ENCODE data around the gene ANKRD13D.
A peak's percentile ranks its signal among the peaks of the same experiment; 100 is the strongest.
"Not testable (repeated sequence)": the region's sequence is repeated elsewhere in the genome, so short reads cannot be mapped to it uniquely, and the experiment has no call there.

The ANKRD13D gene

DNA sequence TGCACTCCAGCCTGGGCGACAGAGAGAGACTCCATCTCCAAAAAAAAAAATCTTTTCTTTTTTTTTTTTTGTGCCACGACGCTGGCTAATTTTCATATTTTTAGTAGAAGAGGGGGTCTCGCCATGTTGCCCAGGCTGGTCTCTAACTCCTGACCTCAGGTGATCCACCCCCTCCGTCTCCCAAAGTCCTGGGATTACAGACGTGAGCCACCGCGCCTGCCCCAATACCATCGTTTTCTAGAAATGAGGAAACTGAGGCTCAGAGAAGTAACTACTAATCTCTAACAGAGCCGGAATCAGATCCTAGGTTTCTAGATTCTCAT lies 27.7 kb downstream of the ANKRD13D start:
- Histone ChIP-seq H3K4me3 (peak overlapping the region; percentile 69 to 85 (median 78)), H3K27ac (peak overlapping the region; percentile 37 to 83 (median 75); a peak in 21 of 22 replicates)

DNA sequence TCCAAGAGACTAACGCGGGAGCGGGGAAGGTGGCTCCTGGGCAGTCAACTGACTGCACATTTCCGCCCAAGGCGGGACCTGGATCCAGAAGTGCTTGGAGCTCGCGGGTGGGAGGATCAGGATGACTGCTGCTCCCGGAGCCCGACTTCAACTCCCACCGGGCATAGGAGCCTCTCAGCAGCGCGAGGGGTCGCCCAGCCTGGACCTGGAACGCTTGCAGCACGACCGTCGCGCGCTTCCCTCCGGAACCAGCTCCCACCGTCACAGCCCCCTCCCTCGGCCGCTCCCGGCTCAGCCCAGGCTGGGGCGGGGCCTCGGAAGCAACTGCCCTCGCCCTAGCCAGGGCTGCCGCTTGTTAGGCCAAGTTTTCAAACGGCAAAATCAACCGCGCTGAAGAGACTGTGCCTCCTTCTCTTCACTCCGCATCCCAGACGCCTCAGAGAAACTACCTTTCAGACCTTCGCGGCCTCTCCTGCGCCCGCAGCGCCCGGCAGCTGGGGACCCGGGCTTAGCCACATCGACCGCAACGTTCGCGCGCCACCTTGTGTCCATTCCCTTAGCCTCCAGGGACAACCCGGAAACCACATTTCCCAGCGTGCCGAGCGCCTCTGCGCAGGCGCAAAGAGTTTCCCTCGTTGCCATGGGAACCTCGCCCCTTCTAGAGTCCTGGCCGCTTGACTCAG lies 28.2 kb downstream of the ANKRD13D start:
- Histone ChIP-seq H4K20me1 (peaks cover 0 to 6% (median 0%) of the 10 kb centered on the region in 11 experiments; a peak in 2 of 22 replicates), H3K27ac (peak overlapping the region; percentile 37 to 83 (median 75); a peak in 21 of 22 replicates), H3K27me3 (peaks cover 0 to 8% (median 0%) of the 10 kb centered on the region in 11 experiments; a peak in 6 of 22 replicates), H3K36me3 (peaks cover 0 to 15% (median 0%) of the 10 kb centered on the region in 11 experiments; a peak in 5 of 22 replicates), H3K9me3 (replicated peaks in 1 of 11) (no peaks in the 10 kb centered on the region), H3K4me3 (peak overlapping the region; percentile 69 to 85 (median 78)), H3K4me1 (peaks cover 28 to 55% (median 45%) of the 10 kb centered on the region in 10 experiments), H3K4me2 (peak overlapping the region; percentile 95 to 100 (median 99)), H3K9ac (peak overlapping the region; percentile 68 to 83 (median 79))
- no peak for TF ChIP-seq Cebpa-rat (IDR thresholded peaks at IDR 0.05)

More for the DNA sequence above, 27.7 kb downstream of the ANKRD13D start:
- no peak for TF ChIP-seq Cebpa-rat (IDR thresholded peaks at IDR 0.05)
- peaks cover 31 to 60% (median 49%) of the 10 kb centered on the region in 10 experiments for H3K4me1 ChIP-seq
- no peaks in the 10 kb centered on the region for H3K9me3 ChIP-seq (replicated peaks in 1 of 11)
- H3K27me3 ChIP-seq, result peaks cover 0 to 8% (median 0%) of the 10 kb centered on the region in 11 experiments; a peak in 6 of 22 replicates
- peak overlapping the region; percentile 68 to 83 (median 79) for H3K9ac ChIP-seq
- H4K20me1 ChIP-seq, result peaks cover 0 to 10% (median 0%) of the 10 kb centered on the region in 11 experiments; a peak in 4 of 22 replicates
- H3K36me3 ChIP-seq, result peaks cover under 1 to 18% (median 2%) of the 10 kb centered on the region in 11 experiments; a peak in 14 of 22 replicates
- H3K4me2 ChIP-seq, result peak overlapping the region; percentile 95 to 100 (median 99)

DNA sequence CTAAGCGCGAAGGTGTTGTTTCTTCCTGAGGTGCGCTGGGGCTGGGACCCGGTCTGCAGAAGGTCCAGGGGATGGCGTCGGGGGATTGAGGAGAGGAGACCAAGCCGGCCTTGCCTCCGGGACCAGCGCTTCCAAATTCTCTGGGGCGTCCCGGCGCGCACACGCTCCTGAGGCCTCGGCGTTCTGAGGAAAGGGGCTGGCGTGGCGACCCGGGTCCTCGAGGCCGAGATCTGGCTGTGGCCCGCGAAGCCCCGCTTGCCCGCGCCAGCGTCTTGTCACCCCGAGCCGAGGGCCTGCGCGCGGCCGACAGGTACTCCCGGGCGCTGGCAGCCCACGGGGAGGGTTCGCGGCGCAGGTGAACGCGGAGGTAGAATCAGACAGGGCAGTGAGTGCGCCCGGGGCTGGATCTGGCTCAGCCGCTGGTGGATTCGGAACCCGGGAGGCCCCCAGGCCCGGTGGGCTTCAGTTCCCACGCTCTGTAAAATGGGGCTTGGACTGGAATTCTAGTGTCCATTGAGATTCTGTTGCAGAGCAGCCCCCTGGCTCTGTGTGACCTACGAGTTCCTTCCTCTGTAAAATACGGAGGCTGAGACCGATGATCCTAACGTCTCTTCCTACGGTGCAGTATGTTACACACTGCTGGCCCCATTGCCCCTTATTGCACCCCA lies 28.9 kb downstream of the ANKRD13D start:
- Histone ChIP-seq H3K9ac (peak overlapping the region; percentile 68 to 83 (median 79)), H3K27me3 (peaks cover 0 to 8% (median 0%) of the 10 kb centered on the region in 11 experiments; a peak in 6 of 22 replicates), H3K36me3 (peaks cover 0 to 8% (median 0%) of the 10 kb centered on the region in 11 experiments; a peak in 4 of 22 replicates), H4K20me1 (no peaks in the 10 kb centered on the region), H3K4me3 (peak overlapping the region; percentile 69 to 85 (median 78)), H3K9me3 (replicated peaks in 1 of 11) (no peaks in the 10 kb centered on the region), H3K27ac (peak overlapping the region in 9 of 11 experiments; percentile 6 to 83 (median 74); a peak in 11 of 22 replicates), H3K4me2 (peak overlapping the region; percentile 95 to 100 (median 99)), H3K4me1 (peaks cover 21 to 49% (median 38%) of the 10 kb centered on the region in 10 experiments)
- no peak for TF ChIP-seq Cebpa-rat (IDR thresholded peaks at IDR 0.05)

DNA sequence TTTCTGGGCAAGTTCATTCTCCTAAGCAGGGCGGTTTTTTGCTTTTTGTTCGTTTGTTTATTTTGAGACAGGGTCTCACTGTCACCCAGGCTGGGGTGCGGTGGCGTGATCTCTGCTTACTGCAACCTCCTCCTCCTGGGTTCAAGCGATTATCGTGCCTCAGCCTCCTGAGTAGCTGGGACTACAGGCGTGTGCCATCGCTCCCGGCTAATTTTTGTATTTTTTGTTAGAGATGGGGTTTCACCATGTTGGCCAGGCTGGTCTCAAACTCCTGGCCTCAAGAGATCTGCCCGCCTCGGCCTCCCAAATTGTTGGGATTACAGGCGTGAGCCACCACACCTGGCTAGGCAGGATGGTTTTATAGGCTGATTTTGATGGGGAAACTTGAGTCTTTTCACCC lies 29.8 kb downstream of the ANKRD13D start:
- H3K36me3 ChIP-seq; H3K9me3 ChIP-seq (replicated peaks in 1 of 11); H4K20me1 ChIP-seq; H3K27me3 ChIP-seq; H3K27ac ChIP-seq: not testable (repeated sequence)
- H3K4me2 ChIP-seq, result peak overlapping the region; percentile 95 to 100 (median 99)
- H3K4me1 ChIP-seq, result peaks cover 20 to 40% (median 33%) of the 10 kb centered on the region in 10 experiments
- peak overlapping the region in 3 of 10 experiments; percentile 69 to 78 (median 71); a peak in 2 of 20 replicates for H3K4me3 ChIP-seq
- H3K9ac ChIP-seq, result peak overlapping the region in 2 of 11 experiments; percentile 82 to 83; a peak in 4 of 22 replicates

DNA sequence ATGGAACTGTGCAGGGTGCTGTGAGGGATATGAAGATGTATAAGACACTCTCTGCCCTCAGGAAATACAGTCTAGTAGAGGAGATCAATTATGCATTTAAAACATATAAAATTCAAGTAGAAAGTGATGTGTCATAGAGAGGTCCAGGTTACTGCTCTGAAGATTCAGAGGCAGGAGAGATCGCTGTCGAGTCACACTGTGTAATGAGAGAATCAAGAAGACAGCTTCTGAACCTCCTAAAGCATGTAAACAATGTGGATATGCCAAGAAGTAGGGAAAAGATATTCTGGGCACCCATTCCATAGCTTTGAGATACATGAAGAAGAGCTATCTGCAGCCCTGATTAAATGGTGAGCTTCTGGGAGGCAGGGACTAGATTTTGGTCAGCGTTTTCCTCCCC lies 30.9 kb downstream of the ANKRD13D start:
- no peak for TF ChIP-seq Cebpa-rat (IDR thresholded peaks at IDR 0.05)
- Histone ChIP-seq H3K4me3 (no peak overlapping the region), H3K9me3 (replicated peaks in 1 of 11) (no peaks in the 10 kb centered on the region)

DNA sequence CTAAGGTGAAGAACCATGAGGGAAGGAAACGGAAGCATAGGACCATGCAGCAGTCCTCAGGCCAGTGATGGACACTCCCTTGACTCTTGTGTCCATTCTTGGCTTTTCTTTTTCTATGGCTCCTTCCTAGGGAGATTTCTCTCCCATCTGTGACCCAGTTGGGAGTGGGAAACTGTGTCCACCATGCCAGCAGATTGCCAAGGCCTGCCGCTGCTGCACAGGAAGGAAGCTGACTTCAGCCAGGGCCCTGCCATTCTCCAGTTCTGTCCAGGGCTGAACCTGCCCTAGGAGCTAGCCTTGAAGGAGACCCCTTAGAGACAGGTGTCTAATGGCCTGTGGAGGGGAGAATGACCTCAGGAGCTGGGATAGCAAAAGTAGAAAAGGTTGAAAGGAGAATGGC lies 31.6 kb downstream of the ANKRD13D start:
- H3K4me3 ChIP-seq, result no peak overlapping the region
- H3K4me2 ChIP-seq, result peak overlapping the region in 1 of 11 experiments; percentile 10; a peak in 1 of 22 replicates
- no peaks in the 10 kb centered on the region for H3K9me3 ChIP-seq (replicated peaks in 1 of 11)
- H4K20me1 ChIP-seq, result no peaks in the 10 kb centered on the region
- H3K9ac ChIP-seq, result no peak overlapping the region
- no peak overlapping the region for H3K27ac ChIP-seq
- H3K27me3 ChIP-seq, result peaks cover 0 to 8% (median 0%) of the 10 kb centered on the region in 11 experiments; a peak in 6 of 22 replicates
- peaks cover 16 to 34% (median 24%) of the 10 kb centered on the region in 10 experiments for H3K4me1 ChIP-seq
- H3K36me3 ChIP-seq, result peaks cover 0 to 7% (median 0%) of the 10 kb centered on the region in 11 experiments; a peak in 2 of 22 replicates
- TF ChIP-seq Cebpa-rat (IDR thresholded peaks at IDR 0.05), result no peak

More for the DNA sequence above, 30.9 kb downstream of the ANKRD13D start:
- no peaks in the 10 kb centered on the region for H4K20me1 ChIP-seq
- peaks cover 0 to 7% (median 0%) of the 10 kb centered on the region in 11 experiments; a peak in 1 of 22 replicates for H3K36me3 ChIP-seq
- no peak overlapping the region for H3K9ac ChIP-seq
- no peak overlapping the region for H3K4me2 ChIP-seq
- peaks cover 0 to 8% (median 0%) of the 10 kb centered on the region in 11 experiments; a peak in 6 of 22 replicates for H3K27me3 ChIP-seq
- peaks cover 16 to 38% (median 28%) of the 10 kb centered on the region in 10 experiments for H3K4me1 ChIP-seq
- no peak overlapping the region for H3K27ac ChIP-seq

DNA sequence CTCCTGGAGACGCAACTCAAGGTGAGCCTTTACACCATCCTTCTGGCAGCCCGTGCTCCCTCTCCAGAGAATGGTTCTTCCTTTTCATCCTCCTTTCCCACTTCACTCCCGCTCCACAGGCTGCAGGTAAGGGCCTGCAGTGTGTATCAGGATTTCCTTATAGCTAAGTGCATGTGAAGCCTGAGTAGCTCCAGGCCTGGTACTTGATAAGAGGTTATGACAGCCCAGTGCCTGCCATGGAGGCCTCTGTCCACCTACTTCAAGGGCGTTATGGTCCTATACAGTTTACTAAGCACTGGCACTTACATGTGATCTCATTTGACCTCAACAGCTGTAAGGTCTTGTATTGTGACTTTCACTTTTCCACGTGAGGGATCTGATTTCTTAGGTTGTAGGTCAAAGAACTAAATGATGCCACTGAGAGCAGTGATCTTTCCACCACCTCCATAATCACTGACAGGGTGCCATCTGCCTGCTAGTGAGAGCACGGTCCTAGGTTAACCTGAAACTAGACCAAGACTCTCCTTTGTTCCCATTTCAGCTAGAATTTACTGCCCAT lies 32.3 kb downstream of the ANKRD13D start:
- peaks cover 0 to 8% (median 0%) of the 10 kb centered on the region in 11 experiments; a peak in 6 of 22 replicates for H3K27me3 ChIP-seq
- no peak overlapping the region for H3K4me3 ChIP-seq
- no peak for TF ChIP-seq Cebpa-rat (IDR thresholded peaks at IDR 0.05)
- no peaks in the 10 kb centered on the region for H4K20me1 ChIP-seq
- peaks cover 13 to 27% (median 18%) of the 10 kb centered on the region in 10 experiments for H3K4me1 ChIP-seq
- no peak overlapping the region for H3K4me2 ChIP-seq
- H3K9ac ChIP-seq, result no peak overlapping the region
- no peaks in the 10 kb centered on the region for H3K9me3 ChIP-seq (replicated peaks in 1 of 11)
- peaks cover 0 to 7% (median 0%) of the 10 kb centered on the region in 11 experiments; a peak in 2 of 22 replicates for H3K36me3 ChIP-seq
- no peak overlapping the region for H3K27ac ChIP-seq

DNA sequence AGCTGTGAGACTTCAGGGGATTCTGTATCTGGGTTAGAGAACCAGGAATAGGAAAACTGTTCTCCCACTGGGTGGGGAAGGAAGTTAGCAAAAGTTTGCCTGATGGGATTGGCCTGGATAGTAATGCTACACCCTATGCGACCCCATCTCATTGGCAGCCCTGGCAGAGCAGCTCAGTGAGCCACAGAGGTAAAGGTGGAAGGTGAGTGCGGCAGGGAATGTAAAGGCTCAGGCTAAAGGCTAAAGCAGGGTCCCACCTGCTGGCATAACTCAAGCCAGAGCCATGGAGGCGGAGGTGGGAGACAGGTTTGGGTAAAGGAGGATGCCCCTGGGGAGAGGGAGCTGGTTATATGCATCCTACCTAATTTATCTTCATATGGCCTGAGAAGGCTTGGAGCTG lies 32.9 kb downstream of the ANKRD13D start:
- Histone ChIP-seq H3K9ac (peak overlapping the region in 1 of 11 experiments; percentile 22; a peak in 1 of 22 replicates), H3K27me3 (peaks cover 0 to 8% (median 0%) of the 10 kb centered on the region in 11 experiments; a peak in 6 of 22 replicates), H3K9me3 (replicated peaks in 1 of 11) (no peaks in the 10 kb centered on the region), H3K27ac (no peak overlapping the region), H3K36me3 (peaks cover 0 to 7% (median 0%) of the 10 kb centered on the region in 11 experiments; a peak in 2 of 22 replicates), H3K4me3 (no peak overlapping the region), H3K4me2 (no peak overlapping the region), H4K20me1 (no peaks in the 10 kb centered on the region), H3K4me1 (peaks cover 10 to 20% (median 13%) of the 10 kb centered on the region in 10 experiments; a peak in 19 of 20 replicates)
- TF ChIP-seq Cebpa-rat (IDR thresholded peaks at IDR 0.05), result no peak
